Cardiac muscle cell (in vitro differentiated cells and primary cell): Measurements from ENCODE around the gene FRMD1. TPM values are rescaled to one million over a fixed set of nuclear protein-coding genes. Genes with fewer than 3 reads are reported as not detected.

ENCODE experiments used
- DNase-seq, 2 donors: peaks; one replicate each; pipeline versions ENCODE4 v3.0.0 to v3.0.0-alpha.2; 2010 to 2017; ENCODE audit warnings: low read depth in 1 of 2, low spot score in 1 of 2
- H3K27ac ChIP-seq: fragments of 200-600 bp; sonication (generic); 2 replicates; pipeline ENCODE4 v1.5.1; 2016
- H3K27me3 ChIP-seq: fragments of 200-600 bp; sonication (generic); 2 replicates; pipeline ENCODE4 v1.6.0; 2016; ENCODE audit warnings: control low read depth
- H3K36me3 ChIP-seq: fragments of 200-600 bp; sonication (generic); 2 replicates; pipeline ENCODE4 v1.5.1; 2016; ENCODE audit warnings: control low read depth
- H3K4me1 ChIP-seq: fragments of 200-600 bp; sonication (generic); 2 replicates; pipeline ENCODE4 v1.8.1; 2017; ENCODE audit warnings: low read depth, mild to moderate bottlenecking, mixed run types
- H3K4me3 ChIP-seq: fragments of 200-600 bp; sonication (generic); 2 replicates; pipeline ENCODE4 v1.5.1; 2016; ENCODE audit warnings: mild to moderate bottlenecking
- H3K9me3 ChIP-seq: fragments of 200-600 bp; sonication (generic); 2 replicates; pipeline ENCODE4 v1.5.1; 2017; ENCODE audit warnings: low read depth, mild to moderate bottlenecking, control low read depth
- CTCF ChIP-seq: IDR thresholded peaks from 2 replicates; pipeline ENCODE4 v1.5.1; 2012; ENCODE audit warnings: low read depth, mild to moderate bottlenecking, low read length
- polyA plus RNA-seq: library from polyadenylated mRNA; unstranded; fragments of >200 nt; fragmentation: Nextera tagmentation; extraction: Ambion mirVana; gene quantifications from 2 replicates; pipeline ENCODE4 v1.2.1, GENCODE V29; 2016
- total RNA-seq: library from RNA; depleted of rRNA; stranded (reverse); fragments of >200 nt; gene quantifications from 2 replicates; pipeline ENCODE4 v1.2.3, GENCODE V29; 2016

The FRMD1 gene
- total and polyA plus RNA-seq, 2 experiments from 2014 or later = 0.09 TPM; not detected in 1

DNA sequence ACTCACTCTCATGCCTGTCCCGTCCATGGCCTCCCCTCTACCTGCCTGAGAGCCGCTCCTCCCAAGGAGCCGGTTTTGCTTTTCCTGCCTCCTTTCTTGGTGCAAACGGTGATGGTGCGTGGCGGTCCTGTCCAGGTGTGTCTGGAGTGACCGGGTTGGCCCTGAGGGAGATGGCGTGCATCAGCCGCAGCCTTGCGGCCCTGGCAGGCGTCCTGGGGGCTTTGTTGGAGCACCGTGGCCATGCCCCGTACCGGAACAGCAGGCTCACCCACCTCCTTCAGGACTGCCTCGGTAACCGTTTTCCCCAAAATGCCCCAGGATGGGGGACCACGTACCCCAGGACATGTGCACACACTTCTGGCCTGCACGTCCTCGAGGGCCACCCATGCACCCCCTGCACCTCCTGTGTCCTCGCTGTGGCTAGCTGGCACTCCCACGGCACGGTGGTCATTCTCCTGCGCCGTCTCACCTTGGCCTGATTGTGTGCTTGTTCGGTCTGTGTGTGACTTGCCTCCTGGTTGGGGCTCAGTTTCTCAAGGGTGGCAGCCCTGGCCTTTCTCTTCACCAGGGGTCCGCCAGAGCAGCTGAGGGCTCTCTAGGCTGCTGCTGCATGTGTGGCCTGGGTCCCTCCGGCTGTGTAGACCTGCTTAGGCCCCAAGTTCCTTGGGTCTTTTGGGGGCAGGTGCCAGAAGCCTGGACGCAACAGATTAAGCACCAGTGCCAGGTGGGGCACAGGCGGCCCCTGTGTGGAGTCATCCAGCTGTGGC, 36.4 kb downstream of the FRMD1 start:
- Histone ChIP-seq H3K27me3 (no peaks in the 10 kb centered on the region), H3K4me1 (no peaks in the 10 kb centered on the region), H3K36me3 (no peaks in the 10 kb centered on the region), H3K4me3 (no peak overlapping the region), H3K9me3 (no peaks in the 10 kb centered on the region), H3K27ac (no peak overlapping the region)
- no peak for DNase-seq
- TF ChIP-seq CTCF = no peak

- no peak overlapping the region for H3K27ac ChIP-seq
- no peaks in the 10 kb centered on the region for H3K9me3 ChIP-seq
- H3K36me3 ChIP-seq = no peaks in the 10 kb centered on the region
- H3K4me3 ChIP-seq = no peak overlapping the region
- no peak for DNase-seq
- H3K27me3 ChIP-seq = no peaks in the 10 kb centered on the region
- H3K4me1 ChIP-seq = no peaks in the 10 kb centered on the region
- no peak for TF ChIP-seq CTCF
These were observed 37.1 kb downstream of the FRMD1 start for GRCh38 chr6:168041928-168042327.

GRCh38 chr6:168040856-168041496, 38.0 kb downstream of the FRMD1 start:
- Histone ChIP-seq H3K4me1 (peaks cover 1% of the 10 kb centered on the region), H3K27me3 (no peaks in the 10 kb centered on the region), H3K27ac (no peak overlapping the region), H3K36me3 (no peaks in the 10 kb centered on the region), H3K9me3 (no peaks in the 10 kb centered on the region), H3K4me3 (no peak overlapping the region)
- no peak for TF ChIP-seq CTCF
- no peak for DNase-seq

DNA sequence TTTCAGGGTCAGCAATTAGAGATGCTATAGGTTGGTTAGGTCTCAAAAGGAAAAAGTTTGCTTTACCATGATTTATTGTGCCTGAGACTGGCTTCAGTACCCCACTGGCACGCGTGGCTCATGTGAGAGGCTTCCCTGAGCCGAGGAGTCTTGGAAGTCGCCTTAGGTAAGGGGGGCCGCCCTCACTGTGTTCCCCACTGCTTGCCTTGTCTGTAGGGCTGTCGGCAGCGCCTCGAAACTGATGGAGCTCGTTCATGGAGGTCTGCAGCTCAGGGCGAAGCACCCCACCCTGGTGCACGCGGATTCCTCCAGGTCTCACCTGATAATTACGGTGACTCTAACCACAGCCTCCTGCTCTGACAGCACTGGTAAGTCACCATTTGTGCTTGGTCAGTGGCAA, 39.2 kb downstream of the FRMD1 start:
- H3K4me3 ChIP-seq = no peak overlapping the region
- peaks cover 5% of the 10 kb centered on the region for H3K27me3 ChIP-seq
- no peak for TF ChIP-seq CTCF
- DNase-seq = no peak
- no peaks in the 10 kb centered on the region for H3K9me3 ChIP-seq
- no peak overlapping the region for H3K27ac ChIP-seq
- no peaks in the 10 kb centered on the region for H3K36me3 ChIP-seq
- peaks cover 3% of the 10 kb centered on the region for H3K4me1 ChIP-seq

- Histone ChIP-seq H3K27me3 (peaks cover 5% of the 10 kb centered on the region), H3K4me1 (peaks cover 3% of the 10 kb centered on the region), H3K4me3 (no peak overlapping the region), H3K36me3 (no peaks in the 10 kb centered on the region), H3K27ac (no peak overlapping the region), H3K9me3 (no peaks in the 10 kb centered on the region)
- DNase-seq = no peak
- TF ChIP-seq CTCF = no peak
These were observed 39.7 kb downstream of the FRMD1 start for GRCh38 chr6:168039301-168039700.
